Hepatocyte (in vitro differentiated cells): ENCODE measurements around the gene CCR9.

Experiments used
- CTCF ChIP-seq: fragments of 200-600 bp; sonication (generic); IDR thresholded peaks from 2 replicates; pipeline ENCODE4 v1.5.1; 2016; ENCODE audit warnings: antibody characterized with exemption, mild to moderate bottlenecking; ENCODE audit not compliant: poor library complexity
- EZH2phosphoT487 ChIP-seq: fragments of 200-600 bp; sonication (generic); IDR thresholded peaks from one replicate; pipeline ENCODE4 v1.6.1; 2018; ENCODE audit warnings: antibody characterized with exemption, mild to moderate bottlenecking, low read depth, moderate library complexity; ENCODE audit not compliant: unreplicated experiment, severe bottlenecking

GRCh38 chr3:45871780-45872179 lies 14.6 kb upstream of the CCR9 start:
- TF ChIP-seq CTCF (no peak), EZH2phosphoT487 (no peak)
